ENCODE data around the gene RCVRN.
"Not testable (repeated sequence)": the region's sequence is repeated elsewhere in the genome, so short reads cannot be mapped to it uniquely, and the experiment has no call there.

RCVRN gene

DNA sequence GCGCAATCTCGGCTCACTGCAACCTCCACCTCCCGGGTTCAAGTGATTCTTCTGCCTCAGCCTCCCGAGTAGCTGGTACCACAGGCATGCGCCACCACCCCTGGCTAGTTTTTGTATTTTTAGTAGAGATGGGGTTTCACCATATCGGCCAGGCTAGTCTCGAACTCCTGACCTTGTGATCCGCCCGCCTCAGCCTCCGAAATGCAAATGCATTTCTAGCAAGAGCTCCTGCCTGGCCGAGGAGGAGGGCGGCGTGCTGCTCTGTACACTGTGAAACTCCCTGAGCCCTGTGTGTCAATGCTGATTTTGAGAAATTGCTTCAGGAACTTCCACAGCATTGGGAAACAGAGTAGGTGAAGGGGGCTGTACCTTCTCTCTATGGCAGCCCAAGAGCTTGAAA is 16.1 kb upstream of the RCVRN start:
- DNase-seq, result not testable (repeated sequence)

DNA sequence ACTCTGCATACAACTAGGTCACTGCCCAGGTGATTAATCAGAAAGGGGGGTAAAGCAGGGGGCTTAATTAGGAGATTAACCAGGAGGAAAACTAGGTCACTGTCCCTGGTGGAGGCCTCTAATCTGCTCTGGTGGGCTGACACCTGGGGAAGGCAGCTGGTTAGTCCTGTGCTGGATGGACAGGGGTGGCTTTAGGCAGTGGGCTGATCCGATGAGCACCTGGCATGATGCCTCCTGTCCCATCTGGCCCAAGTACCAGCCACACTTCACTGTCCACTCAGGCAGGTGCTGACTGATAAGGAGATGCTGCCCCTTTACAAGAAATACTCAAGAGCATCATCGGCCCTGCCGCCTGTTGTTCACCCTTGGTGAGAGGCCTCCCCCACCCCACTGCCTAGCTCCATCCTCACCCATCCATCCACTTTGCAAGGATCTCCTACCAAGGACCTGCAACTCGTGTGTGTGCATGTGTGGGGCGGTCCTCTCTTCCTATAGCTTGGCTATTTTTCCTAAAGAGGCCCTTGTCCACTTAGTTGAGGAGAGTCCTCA is 13.8 kb upstream of the RCVRN start:
- DNase-seq, result no peak

DNA sequence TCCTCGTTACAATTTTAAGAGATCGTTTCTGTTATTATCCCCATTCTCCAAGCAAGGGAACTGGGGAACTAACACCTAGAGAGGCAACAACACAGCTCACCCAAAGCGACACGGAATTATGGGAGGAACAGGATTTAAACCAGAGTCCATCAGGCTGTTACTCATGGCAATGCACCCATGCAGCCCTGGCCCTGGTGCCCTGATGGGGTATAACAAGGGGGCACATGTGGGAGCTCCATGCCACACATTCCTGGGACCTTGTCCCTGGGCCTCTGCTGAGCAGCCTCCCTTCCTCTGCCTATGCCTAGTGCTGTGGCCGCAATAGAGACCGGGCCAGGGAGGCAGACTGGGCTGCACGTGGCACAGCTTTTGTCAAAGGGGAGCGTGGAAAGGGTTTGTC is 13.3 kb upstream of the RCVRN start:
- DNase-seq, result no peak

DNA sequence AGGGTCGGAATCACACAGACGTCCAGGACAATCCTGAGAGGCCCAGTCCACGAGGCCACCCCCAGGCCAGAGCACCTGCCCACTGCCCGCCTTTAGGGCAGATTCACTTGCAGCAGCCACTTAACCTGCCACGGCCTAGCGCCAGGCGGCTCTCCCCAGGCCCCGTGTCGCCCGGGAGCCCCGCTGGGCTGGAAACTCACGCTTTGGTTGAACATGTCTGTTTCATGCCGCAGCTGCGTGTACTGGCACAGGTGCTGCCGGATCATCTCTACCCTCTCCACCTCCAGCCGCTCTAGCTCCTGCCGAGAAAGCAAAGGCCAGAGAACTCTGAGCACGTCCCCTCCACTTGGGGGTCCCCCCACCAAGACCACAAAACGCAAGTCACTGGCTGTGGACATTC is 12.7 kb upstream of the RCVRN start:
- DNase-seq, result no peak

DNA sequence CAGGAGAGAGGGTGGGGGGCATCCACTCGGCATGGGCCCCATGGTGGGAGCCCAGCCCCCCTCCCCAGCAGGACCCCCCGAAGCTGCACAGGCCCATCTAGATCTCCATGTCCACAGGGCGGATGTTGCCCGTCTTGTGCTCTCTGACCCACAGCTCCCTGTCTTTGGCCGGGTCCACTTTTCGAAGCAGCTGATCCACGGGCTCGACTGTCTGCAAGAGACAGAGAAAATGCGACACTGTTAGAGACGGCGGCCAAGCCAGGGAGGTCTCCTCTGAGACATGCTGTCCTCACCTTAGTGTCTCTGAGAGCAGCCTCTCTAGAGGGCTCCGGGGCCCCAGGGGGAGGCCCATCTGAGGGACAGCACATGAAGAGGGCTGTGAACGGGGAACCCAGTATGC is 12.1 kb upstream of the RCVRN start:
- DNase-seq, result no peak

DNA sequence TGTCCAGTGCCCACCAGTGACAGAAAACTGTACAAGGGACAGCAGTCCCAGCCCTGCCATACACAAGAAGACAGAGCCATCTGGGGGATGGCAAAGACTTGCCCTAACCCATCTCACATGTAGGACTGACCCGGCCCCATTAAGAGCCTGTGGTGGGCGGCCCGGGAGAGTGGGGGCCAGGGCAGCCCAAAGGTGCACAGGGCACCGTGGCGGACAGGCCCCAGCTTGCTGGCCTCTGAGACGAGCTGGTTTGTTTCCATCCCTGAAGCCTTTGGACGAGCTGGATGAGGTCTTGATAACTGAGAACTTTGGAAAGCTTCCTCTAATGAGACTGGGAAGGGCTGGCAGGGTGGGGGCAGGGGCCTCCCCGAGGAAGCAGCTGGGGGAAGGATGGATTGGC is 11.0 kb upstream of the RCVRN start:
- DNase-seq, result no peak

DNA sequence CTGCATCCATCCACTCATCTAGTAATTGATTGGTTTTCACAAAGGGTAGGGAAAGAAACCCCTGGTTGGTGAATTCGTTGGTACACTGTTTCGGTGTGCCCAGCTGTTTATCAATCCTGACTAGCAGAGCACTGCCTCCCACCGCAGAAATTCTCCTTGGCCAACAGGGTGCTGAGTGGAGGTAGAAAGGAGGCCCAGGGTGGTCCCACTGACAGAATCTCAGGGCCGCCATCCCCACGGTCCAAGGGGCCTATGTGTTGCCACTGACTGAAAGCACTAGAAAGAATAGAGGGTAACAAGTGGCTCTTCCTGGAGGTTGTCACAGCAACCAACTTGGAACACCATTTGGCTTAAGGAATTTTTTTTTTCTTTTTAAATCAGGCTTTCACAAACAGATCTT is 8.4 kb upstream of the RCVRN start:
- DNase-seq, result no peak

DNA sequence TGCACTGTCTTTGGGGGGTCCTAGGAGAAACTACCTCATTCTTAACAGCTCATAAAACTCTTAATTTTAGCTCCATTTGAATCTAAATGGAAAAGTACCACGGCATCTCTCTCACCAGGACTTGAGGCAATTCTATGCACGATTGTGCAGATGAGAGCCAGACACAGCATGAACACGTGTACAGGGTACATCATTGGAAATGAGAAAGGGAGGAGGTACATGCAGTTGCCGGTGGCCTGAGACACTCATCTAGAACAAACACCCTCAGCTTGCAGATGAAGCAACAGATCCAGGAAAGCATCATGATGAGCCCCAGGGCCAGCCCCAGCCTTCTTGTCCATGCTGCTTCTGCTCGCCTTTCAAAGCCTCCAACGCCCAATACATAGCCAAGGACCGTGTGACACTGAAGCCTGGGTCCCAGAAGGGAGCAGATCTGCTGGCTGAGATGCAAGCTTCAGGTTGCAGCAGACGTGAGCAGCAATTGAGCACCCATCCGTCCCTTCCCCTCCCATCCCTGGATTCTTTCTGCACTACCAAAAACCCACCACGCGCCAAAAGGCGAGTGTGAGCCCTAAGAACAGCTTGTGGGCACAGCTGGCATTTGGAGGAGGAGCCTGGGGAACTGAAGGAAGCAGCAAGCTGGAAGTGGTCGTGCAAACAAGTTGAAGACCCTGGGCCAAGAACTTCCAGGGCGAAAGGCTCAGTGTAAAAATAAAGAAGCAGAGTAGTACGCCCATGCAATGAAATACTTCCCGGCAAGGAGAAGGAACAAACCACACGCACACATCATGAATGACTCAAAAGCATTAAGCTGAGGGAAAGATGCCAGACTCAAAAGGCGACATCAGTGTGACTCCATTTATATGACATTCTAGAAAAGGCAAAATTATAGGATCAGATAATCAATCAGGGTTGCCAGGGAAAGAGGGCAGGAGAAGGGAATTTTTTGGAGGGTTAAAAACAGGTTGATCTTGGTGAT is 7.3 kb upstream of the RCVRN start:
- no peak for DNase-seq

DNA sequence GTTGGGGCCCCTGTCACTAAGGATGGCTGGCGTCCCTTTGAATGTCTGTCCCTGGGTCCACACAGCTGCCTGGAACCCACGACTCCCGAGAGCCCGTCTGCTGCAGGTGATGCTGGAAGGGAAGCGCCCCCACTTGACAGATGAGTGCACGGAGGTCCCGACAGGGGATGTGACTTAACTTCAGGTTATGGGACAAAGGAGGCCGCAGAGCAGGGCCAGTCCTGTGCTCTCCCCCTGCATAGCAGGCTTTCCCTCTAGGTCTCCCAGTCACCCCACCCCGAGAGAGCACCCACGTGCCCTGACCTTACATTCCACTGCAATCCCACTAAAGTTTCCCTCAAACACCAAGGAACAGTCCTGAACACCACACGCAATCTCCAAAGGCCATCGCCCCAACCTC is 6.0 kb upstream of the RCVRN start:
- DNase-seq, result no peak

DNA sequence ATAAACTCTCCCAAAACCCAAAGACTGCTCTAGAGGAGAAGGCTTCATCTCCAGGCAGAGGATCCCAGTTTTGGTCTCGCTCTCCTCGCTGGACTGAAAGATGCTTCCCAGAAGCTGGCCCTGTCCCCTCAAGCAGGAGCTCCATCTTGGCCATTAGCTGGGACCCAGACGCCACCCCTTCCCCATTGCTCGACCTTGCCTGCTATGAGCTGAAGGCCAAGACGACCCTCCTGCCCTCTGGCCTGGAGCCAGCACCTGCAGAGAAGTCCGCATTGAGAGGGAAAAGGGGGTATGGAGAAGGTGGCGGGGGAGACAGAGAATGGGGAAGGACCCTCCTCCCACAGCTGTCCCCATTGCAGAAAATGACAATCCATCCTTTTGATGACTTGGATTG is 3.6 kb upstream of the RCVRN start:
- DNase-seq, result no peak

DNA sequence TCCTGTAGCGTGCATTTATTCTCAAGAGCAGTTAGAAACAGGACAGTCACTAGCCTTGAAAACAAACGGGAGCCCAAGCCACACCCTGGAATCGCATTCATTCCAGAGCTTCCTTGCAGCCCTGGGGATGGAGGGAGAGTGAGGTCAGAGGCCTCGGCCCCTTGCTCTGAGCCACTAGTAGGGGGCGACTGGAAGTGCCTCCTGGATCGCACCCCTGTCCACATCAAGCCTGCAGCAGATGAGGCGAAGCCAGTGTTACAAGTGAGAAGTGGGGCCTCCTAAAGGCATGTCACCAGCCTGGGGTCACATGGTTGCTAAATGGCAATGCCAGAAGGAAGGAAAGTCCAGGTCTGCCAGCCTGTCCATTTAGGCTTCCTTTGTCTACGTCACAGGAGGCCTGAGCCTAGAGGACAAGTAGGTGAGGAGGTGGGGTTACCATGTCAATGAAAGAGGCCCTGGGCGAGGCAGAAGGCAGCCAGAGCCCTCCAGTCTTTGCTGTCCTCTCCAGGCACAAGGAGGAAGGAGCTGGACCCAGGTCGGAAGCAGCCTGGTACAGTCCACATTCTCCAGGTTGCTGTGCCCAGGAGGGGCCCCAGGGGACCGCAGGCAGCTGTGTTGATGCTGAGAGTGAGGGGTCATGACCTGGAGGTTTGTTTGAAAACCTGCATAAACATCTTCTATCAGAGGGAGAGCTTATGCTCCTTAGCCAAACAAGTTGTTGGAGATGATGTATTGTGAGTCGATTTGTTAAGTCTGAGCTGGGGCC is 3.0 kb upstream of the RCVRN start:
- no peak for DNase-seq

DNA sequence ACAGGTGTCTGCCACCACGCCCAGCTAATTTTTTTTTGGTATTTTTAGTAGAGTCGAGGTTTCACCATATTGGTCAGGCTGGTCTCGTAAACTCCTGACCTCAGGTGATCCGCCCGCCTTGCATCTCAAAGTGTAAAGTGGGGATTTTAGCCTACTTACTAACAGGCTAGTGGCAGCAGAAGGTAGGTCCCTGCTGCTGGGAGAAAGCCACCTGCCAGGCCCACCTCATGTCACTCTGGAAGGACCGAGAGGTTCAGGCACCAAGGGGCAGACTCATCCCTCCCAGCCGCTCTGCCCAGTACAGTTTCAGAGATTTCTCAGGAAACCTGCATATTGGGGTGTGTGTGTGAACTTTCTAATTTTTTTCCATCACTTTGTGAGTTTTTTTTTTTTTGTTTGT is 2.1 kb upstream of the RCVRN start:
- DNase-seq, result no peak

DNA sequence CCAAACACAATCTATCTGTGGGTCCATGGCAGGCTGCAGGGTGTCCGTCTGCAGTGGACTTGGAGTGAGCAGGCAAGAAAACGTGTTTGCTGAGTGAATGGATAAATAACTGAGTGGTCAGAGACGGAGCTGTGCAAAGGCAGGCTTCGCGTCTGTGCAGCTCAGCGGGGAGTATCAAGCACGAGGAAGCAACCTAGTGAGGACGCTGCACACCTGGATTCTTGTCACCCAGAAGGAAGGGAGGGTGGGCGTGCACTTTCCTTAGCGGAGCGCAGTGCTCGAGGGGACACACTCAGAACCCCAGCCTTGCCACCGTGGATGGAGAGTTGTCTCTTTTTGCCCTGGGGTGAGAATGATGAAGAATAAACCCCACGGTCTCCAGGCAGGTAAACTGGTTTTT is 1.5 kb upstream of the RCVRN start:
- DNase-seq, result no peak

DNA sequence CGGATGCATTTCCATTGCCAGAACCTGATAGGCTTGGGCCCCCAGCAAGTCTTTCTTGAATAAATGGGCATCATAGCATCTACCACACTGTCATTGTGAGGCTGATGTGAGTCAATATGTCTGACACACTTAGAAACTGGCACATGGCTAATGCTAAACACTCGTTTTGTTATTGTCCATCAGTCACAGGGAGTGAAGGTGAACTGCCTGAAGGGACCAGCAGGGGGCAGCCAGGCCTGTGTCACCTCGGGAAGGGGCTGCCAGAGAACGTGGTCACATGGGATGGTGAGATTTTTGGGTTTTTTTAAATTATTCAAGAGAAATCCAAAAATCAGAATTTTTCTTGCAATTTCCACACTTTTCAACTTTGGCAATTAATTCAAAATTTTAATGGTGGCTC is 831 bp upstream of the RCVRN start:
- no peak for DNase-seq

DNA sequence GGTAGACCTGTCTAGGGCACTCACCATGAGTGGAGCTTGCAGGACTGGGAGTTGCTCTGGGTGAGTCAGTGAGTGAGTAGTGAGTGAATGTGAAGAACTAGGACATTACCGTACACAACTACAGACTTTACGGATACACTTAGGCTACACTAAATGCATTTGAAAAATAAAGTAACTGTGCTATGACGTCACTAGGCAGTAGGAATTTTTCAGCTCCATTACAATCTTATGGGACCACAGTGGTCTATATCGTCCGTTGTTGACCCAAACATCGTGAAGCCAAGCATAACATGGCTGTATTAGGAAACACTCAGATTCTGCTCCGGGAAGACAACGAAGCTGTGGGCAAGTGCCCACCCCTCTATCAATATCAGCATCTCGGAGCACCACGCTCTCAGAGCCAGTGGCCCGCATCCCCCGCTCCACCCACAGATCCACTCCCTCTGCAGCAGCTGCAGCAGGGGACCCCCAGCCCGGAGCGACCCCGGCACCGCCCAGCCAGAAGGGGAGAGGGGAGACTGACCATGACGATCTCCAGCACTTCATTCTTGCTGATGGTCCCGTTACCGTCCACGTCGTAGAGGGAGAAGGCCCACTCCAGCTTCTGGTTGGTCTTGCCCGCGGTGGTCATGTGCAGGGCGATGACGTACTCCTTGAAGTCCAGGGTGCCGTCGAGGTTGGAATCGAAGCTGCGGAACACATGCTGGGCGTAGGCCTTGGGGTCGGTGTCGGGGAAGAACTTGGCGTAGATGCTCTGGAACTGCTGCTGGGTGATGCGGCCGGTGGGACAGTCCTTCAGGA is 594 bp downstream of the RCVRN start:
- no peak for DNase-seq

DNA sequence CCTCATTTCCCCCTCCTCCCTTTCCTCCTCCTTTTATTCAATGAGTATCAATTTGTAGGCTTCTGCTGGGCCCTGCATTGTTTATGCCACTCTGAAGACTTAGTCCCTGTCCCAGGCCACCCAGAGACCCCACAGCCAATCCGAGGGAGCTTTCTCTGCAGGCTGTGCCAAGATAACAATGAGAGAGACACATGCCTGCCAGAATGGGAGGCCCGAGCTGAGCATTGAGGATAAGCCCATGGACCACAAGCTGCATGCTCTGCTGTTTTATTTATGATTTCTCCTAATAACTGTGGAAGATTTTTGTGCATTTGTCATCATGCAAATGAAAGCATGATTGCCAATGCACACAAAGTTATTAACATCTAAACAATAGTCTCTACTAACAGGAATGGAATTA is 3.0 kb downstream of the RCVRN start:
- DNase-seq, result no peak

DNA sequence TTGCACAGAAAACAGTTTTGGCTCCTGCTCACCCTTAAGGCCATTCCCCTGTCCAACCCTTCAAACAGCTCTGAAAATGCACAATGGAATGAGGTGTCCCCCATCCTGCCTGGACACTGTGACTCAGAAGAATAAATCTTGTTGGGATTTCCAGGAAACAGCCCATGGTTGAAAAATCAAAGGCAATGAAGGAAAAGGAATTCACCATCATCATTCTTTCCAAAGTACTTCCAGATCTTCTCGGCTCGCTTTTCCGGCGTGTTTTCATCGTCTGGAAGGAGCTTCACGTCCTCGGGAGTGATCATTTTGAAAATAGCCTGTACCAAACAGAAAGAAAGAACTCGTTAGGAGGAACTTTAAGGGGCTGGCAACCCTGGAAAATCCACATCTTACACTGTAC is 4.3 kb downstream of the RCVRN start:
- no peak for DNase-seq

DNA sequence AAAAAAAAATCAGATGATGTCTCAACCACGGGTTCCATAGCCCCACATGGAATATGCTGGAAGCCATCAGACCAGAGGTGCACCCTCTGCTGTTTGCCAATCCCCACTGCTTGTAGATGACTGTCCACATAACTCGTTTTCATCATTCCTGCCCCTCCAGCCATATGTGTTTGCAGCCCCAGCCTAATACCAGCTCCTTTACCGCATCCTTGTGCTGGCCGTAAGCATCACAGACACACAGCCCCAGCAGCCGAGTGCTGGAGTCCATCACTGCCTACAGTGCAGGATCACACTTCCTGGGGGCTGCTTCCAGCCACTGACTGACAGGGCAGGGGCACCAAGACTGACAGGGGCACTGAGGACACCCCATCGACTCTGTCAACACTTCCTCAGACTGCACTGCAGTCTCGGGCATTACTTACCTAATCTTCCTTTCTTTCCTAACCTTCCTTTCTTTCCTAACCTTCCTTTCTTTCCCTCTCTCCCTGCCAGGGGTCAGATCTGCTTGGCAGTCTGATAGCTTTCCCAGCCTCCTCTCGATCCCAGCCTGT is 5.0 kb downstream of the RCVRN start:
- no peak for DNase-seq

DNA sequence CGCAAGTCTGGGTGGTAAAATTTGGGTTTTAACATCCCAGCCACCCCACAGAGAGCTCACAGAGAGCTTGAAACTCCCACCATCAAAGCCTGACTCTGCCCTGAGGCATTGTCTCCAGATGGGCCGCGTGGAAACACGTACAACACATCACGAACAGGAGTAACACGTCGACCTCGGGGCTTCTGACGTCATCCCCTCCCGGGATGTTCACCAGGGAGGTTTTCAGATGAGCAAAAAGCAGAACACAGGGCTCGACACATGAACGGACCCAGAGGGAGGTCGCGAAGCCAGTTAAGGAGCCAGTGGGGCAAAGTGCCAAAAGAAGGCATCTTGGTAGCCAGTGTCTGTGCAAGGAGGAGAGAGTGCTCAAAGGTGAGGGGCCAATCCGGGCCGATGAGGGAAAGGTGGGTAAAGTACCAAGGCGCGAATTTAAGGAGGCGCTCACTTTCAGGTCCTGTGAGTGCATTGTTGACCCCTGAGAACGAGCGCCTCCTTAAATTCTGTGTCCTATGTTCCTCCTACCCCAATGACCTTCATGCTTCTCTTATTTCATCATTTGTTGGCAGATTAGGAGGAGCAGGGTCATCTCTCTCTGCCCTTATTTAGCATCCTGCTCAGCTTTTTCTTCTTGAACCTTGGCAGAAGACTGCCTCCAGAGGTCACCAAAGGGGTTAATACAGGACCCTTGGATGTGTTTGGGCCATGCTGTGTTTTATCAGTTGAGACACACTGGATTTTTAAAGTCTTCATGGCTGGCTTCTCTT is 5.6 kb downstream of the RCVRN start:
- DNase-seq, result no peak

DNA sequence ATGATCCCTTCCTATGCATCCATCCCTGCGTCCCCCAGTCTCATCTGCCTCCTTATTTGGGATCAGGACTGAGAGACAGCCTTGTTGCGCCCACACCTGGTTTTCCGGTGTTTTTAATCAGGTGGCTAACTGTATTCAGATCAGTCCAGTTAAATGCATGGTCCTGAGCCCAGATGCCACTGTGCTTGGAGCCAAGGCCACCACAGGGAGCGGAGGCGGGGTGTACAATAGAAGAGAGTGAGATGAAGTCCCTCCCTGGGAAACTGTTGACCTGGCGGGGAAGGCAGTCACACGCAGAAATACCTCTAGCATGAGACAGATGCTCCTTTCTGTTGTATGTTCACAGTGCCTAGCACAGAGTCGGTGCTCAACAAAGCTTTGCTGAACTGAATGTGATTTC is 6.3 kb downstream of the RCVRN start:
- DNase-seq, result no peak

DNA sequence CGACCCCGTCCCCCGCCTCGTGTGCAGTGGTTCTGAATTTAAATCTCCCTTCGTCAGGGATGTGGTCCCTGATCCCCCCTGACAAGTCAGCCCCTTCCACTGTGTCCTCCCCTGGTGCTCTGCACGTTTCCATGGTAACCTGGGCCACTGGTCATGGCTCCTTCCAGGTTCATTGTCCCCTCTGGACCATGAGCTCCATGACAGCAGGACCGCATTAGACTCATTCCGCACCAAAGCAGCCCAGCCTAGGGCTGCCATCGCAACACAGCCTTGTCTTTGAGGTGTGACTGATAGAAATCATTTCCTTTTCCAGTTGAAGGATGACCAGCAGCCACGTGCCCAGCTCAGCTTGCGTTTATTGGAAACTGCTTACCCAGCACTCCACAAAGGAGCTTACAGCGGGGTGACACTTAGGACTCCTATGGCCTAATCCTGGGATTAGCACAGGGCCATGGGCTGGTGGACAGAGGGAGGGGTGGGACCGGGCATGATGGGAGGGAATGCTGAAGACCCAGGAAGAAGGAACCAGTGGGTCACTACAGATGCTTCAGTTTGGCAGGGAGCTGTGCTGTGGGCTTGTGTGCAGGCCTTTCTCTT is 7.6 kb downstream of the RCVRN start:
- no peak for DNase-seq

DNA sequence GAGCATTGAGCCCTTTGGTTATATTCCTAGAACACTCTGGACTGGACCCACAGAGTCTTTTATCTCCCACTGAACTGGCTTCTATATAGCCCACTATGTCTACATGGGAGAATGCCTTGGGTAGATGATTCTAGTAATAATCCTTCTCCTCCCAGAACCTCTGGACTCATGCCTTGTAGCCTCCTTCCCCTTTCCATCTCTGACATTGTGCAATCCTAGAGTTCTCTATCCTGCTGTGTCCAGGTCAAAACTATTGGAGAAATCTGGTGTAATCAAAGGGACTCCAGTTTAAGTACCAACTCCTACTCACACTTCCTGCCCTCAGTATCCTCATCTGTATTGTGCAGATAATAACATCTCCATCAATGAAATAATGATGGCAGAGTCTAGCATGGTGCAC is 9.1 kb downstream of the RCVRN start:
- no peak for DNase-seq
